Stimulated activated CD4-positive, alpha-beta T cell treated with anti-CD3 and anti-CD28 coated beads, TNF-alpha, amount 100 ng/mL, for 24 hours (primary cell): ENCODE measurements around the gene XKR8.
"Not testable (repeated sequence)": the region's sequence is repeated elsewhere in the genome, so short reads cannot be mapped to it uniquely, and the experiment has no call there.

Source experiments
- DNase-seq, 3 experiments: peaks; one replicate each; pipeline ENCODE4 v3.0.0-alpha.2; 2020; ENCODE audit warnings: low read depth in 3 of 3

The XKR8 gene

GRCh38 chr1:27990920-27991537 lies 31.3 kb downstream of the XKR8 start:
- no peak for DNase-seq

- peak in 1 of 3 experiments; percentile 45 for DNase-seq
Observed at GRCh38 chr1:27992276-27992675, 32.5 kb downstream of the XKR8 start.

- DNase-seq: peak in 1 of 3 experiments; percentile 9
Observed at GRCh38 chr1:27993241-27993640, 33.5 kb downstream of the XKR8 start.

- no peak for DNase-seq
Observed at GRCh38 chr1:27994060-27994459, 34.3 kb downstream of the XKR8 start.

GRCh38 chr1:27994526-27994925 lies 34.8 kb downstream of the XKR8 start:
- not testable (repeated sequence) for DNase-seq

- no peak for DNase-seq
Observed at GRCh38 chr1:27999055-27999454, 39.3 kb downstream of the XKR8 start.

- no peak for DNase-seq
Observed at GRCh38 chr1:28002600-28002999, 42.8 kb downstream of the XKR8 start.

- DNase-seq: not testable (repeated sequence)
Observed at GRCh38 chr1:28003117-28003516, 43.3 kb downstream of the XKR8 start.

- no peak for DNase-seq
Observed at GRCh38 chr1:28010969-28011368, 51.2 kb downstream of the XKR8 start.
